Neural progenitor cell (in vitro differentiated cells): ENCODE data around the gene GANC. TPM values are rescaled to one million over a fixed set of nuclear protein-coding genes. Genes with fewer than 3 reads are reported as not detected.

ENCODE experiments used
- DNase-seq: peaks from one replicate; pipeline ENCODE4 v3.0.0-alpha.2; 2016; ENCODE audit warnings: low spot score
- H2AFZ ChIP-seq: fragments of 200-600 bp; sonication (generic); replicated peaks from 2 replicates; pipeline ENCODE4 v1.6.1; 2016; ENCODE audit warnings: antibody characterized with exemption
- H3F3A ChIP-seq: fragments of 200-600 bp; sonication (generic); 2 replicates; pipeline ENCODE4 v1.6.1; 2016; ENCODE audit warnings: antibody characterized with exemption, low read depth
- H3K27ac ChIP-seq: fragments of 200-600 bp; sonication (generic); 2 replicates; pipeline ENCODE4 v1.5.1; 2016; ENCODE audit warnings: mild to moderate bottlenecking
- H3K27me3 ChIP-seq: fragments of 200-600 bp; sonication (generic); 2 replicates; pipeline ENCODE4 v1.6.1; 2016; ENCODE audit warnings: mild to moderate bottlenecking, moderate library complexity
- H3K36me3 ChIP-seq: fragments of 200-600 bp; sonication (generic); 2 replicates; pipeline ENCODE4 v1.5.1; 2016
- H3K4me1 ChIP-seq: fragments of 200-600 bp; sonication (generic); 2 replicates; pipeline ENCODE4 v1.6.1; 2016; ENCODE audit warnings: mixed run types
- H3K4me2 ChIP-seq: fragments of 200-600 bp; sonication (generic); 2 replicates; pipeline ENCODE4 v1.6.1; 2016
- H3K4me3 ChIP-seq: fragments of 200-600 bp; sonication (generic); 2 replicates; pipeline ENCODE4 v1.5.1; 2016
- H3K79me2 ChIP-seq: fragments of 200-600 bp; sonication (generic); 2 replicates; pipeline ENCODE4 v1.6.1; 2016; ENCODE audit warnings: low read depth
- H3K9ac ChIP-seq: fragments of 200-600 bp; sonication (generic); 2 replicates; pipeline ENCODE4 v1.6.1; 2016
- H3K9me3 ChIP-seq: fragments of 200-600 bp; sonication (generic); 2 replicates; pipeline ENCODE4 v1.5.1; 2016; ENCODE audit warnings: low read depth
- H4K20me1 ChIP-seq: fragments of 200-600 bp; sonication (generic); 2 replicates; pipeline ENCODE4 v1.6.1; 2016; ENCODE audit warnings: low read depth
- H3K27ac Mint-ChIP-seq: 3 replicates; pipeline ENCODE4 v1.8.0; 2021; ENCODE audit warnings: mixed read lengths
- H3K27me3 Mint-ChIP-seq: 2 replicates; pipeline ENCODE4 v1.8.0; 2022; ENCODE audit warnings: low read depth, mild to moderate bottlenecking, inconsistent platforms, moderate library complexity, mixed read lengths; ENCODE audit not compliant: insufficient read depth
- H3K36me3 Mint-ChIP-seq: 3 replicates; pipeline ENCODE4 v1.8.0; 2021; ENCODE audit warnings: mixed read lengths
- H3K4me1 Mint-ChIP-seq: 3 replicates; pipeline ENCODE4 v1.8.0; 2021; ENCODE audit warnings: mixed read lengths
- H3K4me3 Mint-ChIP-seq: 3 replicates; pipeline ENCODE4 v1.8.0; 2021; ENCODE audit warnings: mild to moderate bottlenecking, moderate library complexity, mixed read lengths
- H3K9me3 Mint-ChIP-seq: 3 replicates; pipeline ENCODE4 v1.8.0; 2020; ENCODE audit warnings: mixed read lengths
- CTCF ChIP-seq: fragments of 200-600 bp; sonication (generic); IDR thresholded peaks from 2 replicates; pipeline ENCODE4 v1.5.1; 2017; ENCODE audit warnings: antibody characterized with exemption, mild to moderate bottlenecking
- EZH2 ChIP-seq: fragments of 200-600 bp; sonication (generic); IDR thresholded peaks from 2 replicates; pipeline ENCODE4 v1.6.1; 2017; ENCODE audit warnings: antibody characterized with exemption, mild to moderate bottlenecking, moderate library complexity
- EZH2phosphoT487 ChIP-seq: fragments of 200-600 bp; sonication (generic); IDR thresholded peaks from 2 replicates; pipeline ENCODE4 v1.6.1; 2017; ENCODE audit warnings: antibody characterized with exemption
- total RNA-seq: library from RNA; depleted of rRNA; stranded (reverse); fragments of >200 nt; gene quantifications from 2 replicates; pipeline ENCODE4 v1.2.3, GENCODE V29; 2015; ENCODE audit warnings: low replicate concordance

The GANC gene
- total RNA-seq, 1 donor from 2014 or later: 22.7 TPM

- H3K9me3 Mint-ChIP-seq: no peaks in the 10 kb centered on the region
Measured at GRCh38 chr15:42285034-42285433, 12.0 kb downstream of the GANC start.

DNA sequence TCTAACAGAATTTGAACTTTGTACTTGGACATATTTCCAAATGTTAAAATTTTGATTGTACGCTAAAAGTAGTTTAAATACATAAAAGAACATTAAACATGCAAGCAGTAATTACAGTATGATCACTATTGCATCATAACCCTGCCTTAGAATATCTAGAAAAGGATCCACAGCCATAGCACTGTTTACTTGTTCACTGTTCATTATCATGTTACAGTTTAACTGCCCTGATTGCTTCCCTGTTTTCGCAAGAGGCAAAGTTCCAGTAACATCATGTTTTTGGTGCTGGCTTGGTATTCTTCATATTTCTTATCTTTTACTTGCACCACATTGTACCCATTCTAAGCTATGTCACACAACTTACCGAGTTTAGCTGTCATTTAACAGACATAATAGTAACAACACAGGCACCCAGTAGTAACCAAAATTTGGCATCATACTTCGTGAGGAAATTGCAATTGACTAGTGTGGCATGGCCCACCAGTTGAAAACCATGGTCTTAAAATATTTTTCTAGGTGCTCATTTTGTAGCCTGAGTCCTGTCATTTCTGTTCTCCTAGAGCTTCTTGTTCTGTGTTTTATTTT is 13.5 kb downstream of the GANC start:
- Histone ChIP-seq H3K36me3 (no peaks in the 10 kb centered on the region), H3F3A (no peaks in the 10 kb centered on the region), H4K20me1 (no peaks in the 10 kb centered on the region), H3K9ac (no peak overlapping the region), H2AFZ (no peak overlapping the region), H3K4me1 (no peaks in the 10 kb centered on the region), H3K27me3 (no peaks in the 10 kb centered on the region), H3K4me3 (no peak overlapping the region), H3K79me2 (no peaks in the 10 kb centered on the region), H3K27ac (no peak overlapping the region), H3K9me3 (no peaks in the 10 kb centered on the region), H3K4me2 (no peak overlapping the region)
- Mint-ChIP-seq H3K27ac (no peak overlapping the region), H3K4me3 (no peak overlapping the region), H3K9me3 (no peaks in the 10 kb centered on the region), H3K27me3 (no peaks in the 10 kb centered on the region), H3K4me1 (no peaks in the 10 kb centered on the region), H3K36me3 (peaks cover 4% of the 10 kb centered on the region)
- no peak for DNase-seq
- TF ChIP-seq CTCF: no peak
- no peak for TF ChIP-seq EZH2

More at GRCh38 chr15:42285034-42285433, 12.0 kb downstream of the GANC start:
- no peak overlapping the region for H3K4me3 Mint-ChIP-seq
- Histone ChIP-seq H3K4me3 (no peak overlapping the region), H3K79me2 (no peaks in the 10 kb centered on the region), H3K27ac (no peak overlapping the region), H2AFZ (no peak overlapping the region), H3K27me3 (no peaks in the 10 kb centered on the region), H3K9ac (no peak overlapping the region), H3F3A (no peaks in the 10 kb centered on the region), H3K36me3 (no peaks in the 10 kb centered on the region), H4K20me1 (no peaks in the 10 kb centered on the region), H3K9me3 (no peaks in the 10 kb centered on the region), H3K4me2 (no peak overlapping the region), H3K4me1 (no peaks in the 10 kb centered on the region)
- peaks cover 4% of the 10 kb centered on the region for H3K36me3 Mint-ChIP-seq
- H3K27ac Mint-ChIP-seq: no peak overlapping the region
- DNase-seq: no peak
- TF ChIP-seq EZH2phosphoT487 (no peak), CTCF (no peak), EZH2 (no peak)
- no peaks in the 10 kb centered on the region for H3K4me1 Mint-ChIP-seq
- H3K27me3 Mint-ChIP-seq: no peaks in the 10 kb centered on the region

DNA sequence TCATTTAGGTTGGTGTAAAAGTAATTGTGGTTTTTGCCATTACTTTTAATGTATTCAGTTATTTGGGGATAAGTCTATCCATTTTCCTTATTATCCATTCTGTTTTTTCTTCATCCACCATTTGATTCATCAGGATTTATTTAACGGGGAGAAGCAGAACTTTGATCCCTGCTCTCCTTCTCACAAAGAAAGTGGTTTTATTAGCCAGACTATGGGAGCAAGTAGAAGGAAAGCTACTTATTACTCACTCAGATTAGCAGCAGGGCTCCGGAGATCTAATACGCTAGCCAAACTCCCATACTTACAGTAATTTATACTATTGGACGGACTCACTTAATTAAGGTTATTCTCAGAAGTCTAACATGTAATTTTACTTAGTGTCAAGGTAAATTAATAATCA is 14.9 kb downstream of the GANC start:
- no peaks in the 10 kb centered on the region for H4K20me1 ChIP-seq
- TF ChIP-seq EZH2phosphoT487 (no peak), EZH2 (no peak), CTCF (no peak)
- no peaks in the 10 kb centered on the region for H3K36me3 ChIP-seq
- no peaks in the 10 kb centered on the region for H3K9me3 ChIP-seq
- H3K27me3 ChIP-seq: no peaks in the 10 kb centered on the region
- no peak overlapping the region for H2AFZ ChIP-seq
- peaks cover 4% of the 10 kb centered on the region for H3K36me3 Mint-ChIP-seq
- no peak for DNase-seq
- no peak overlapping the region for H3K4me3 ChIP-seq
- H3K4me1 Mint-ChIP-seq: no peaks in the 10 kb centered on the region
- no peak overlapping the region for H3K27ac ChIP-seq
- H3K4me2 ChIP-seq: no peak overlapping the region
- H3K27me3 Mint-ChIP-seq: no peaks in the 10 kb centered on the region
- H3K4me1 ChIP-seq: no peaks in the 10 kb centered on the region
- H3F3A ChIP-seq: no peaks in the 10 kb centered on the region
- no peak overlapping the region for H3K4me3 Mint-ChIP-seq
- no peak overlapping the region for H3K9ac ChIP-seq
- H3K79me2 ChIP-seq: no peaks in the 10 kb centered on the region
- no peak overlapping the region for H3K27ac Mint-ChIP-seq
- no peaks in the 10 kb centered on the region for H3K9me3 Mint-ChIP-seq
